Upper lobe of left lung (tissue), 6 donors: ENCODE measurements around the gene NOB1. TPM values are rescaled to one million over a fixed set of nuclear protein-coding genes. Genes with fewer than 3 reads are reported as not detected.

Experiments used
- ATAC-seq, 2 donors: fragments of 200-7000 bp; cut with Tn5 transposase; one replicate each; pipeline ENCODE4 v1.9.1; 2022; ENCODE audit warnings: mild to moderate bottlenecking in 2 of 2, moderate library complexity in 2 of 2; ENCODE audit not compliant: low FRiP score in 2 of 2
- DNase-seq, 2 donors: peaks; one replicate each; pipeline ENCODE4 v3.0.0-alpha.2; 2019 to 2020
- H3K27ac ChIP-seq, 4 donors: fragments of 200-600 bp; sonication (generic); one replicate each; pipeline ENCODE4 v1.5.1; 2016 to 2019
- H3K27me3 ChIP-seq, 4 donors: fragments of 200-600 bp; sonication (generic); one replicate each; pipeline ENCODE4 v1.5.1; 2017 to 2019
- H3K36me3 ChIP-seq, 4 donors: fragments of 200-600 bp; sonication (generic); one replicate each; pipeline ENCODE4 v1.5.1; 2016 to 2019
- H3K4me1 ChIP-seq, 4 donors: fragments of 200-600 bp; sonication (generic); one replicate each; pipeline ENCODE4 v1.5.1; 2018 to 2019
- H3K4me3 ChIP-seq, 4 donors: fragments of 200-600 bp; sonication (generic); one replicate each; pipeline ENCODE4 v1.5.1; 2017 to 2019; ENCODE audit warnings: mild to moderate bottlenecking in 2 of 4, moderate library complexity in 1 of 4
- H3K9me3 ChIP-seq, 4 donors: fragments of 200-600 bp; sonication (generic); one replicate each; pipeline ENCODE4 v1.5.1; 2018 to 2019
- CTCF ChIP-seq, 6 experiments: fragments of 450-650 bp in 4 of 6; fragments of 200-600 bp in 2 of 6; sonication (generic) in 2 of 6; IDR thresholded peaks; one replicate each; pipeline ENCODE4 v1.5.1; 2016 to 2019; ENCODE audit warnings: antibody characterized with exemption in 6 of 6
- EP300 ChIP-seq, 4 donors: sonication (generic); formaldehyde crosslinking; IDR thresholded peaks; one replicate each; pipeline ENCODE4 v1.5.1; 2017; ENCODE audit warnings: antibody characterized with exemption in 4 of 4, control low read depth in 2 of 4
- POLR2A ChIP-seq, 4 donors: fragments of 450-650 bp; IDR thresholded peaks; one replicate each; pipeline ENCODE4 v1.5.1; 2016 to 2017; ENCODE audit warnings: antibody characterized with exemption in 4 of 4, mild to moderate bottlenecking in 2 of 4
- POLR2AphosphoS5 ChIP-seq, 2 donors: sonication (generic); formaldehyde crosslinking; IDR thresholded peaks; one replicate each; pipeline ENCODE4 v1.5.1; 2017; ENCODE audit warnings: antibody characterized with exemption in 2 of 2
- WGBS, 2 donors: methylation state at CpG; one replicate each; pipeline ENCODE4 v1.1.5; 2017 to 2018; 5-methylcytosine and 5-hydroxymethylcytosine counted together
- total RNA-seq, 6 donors: library from RNA; depleted of rRNA in 4 of 6; stranded (reverse); fragments of >200 nt in 4 of 6; gene quantifications; one replicate each; pipeline versions ENCODE4 v1.1.0 to v1.2.1, GENCODE V29; 2016 to 2021
- donor health status: DM: no; HTN: no; CAD: no; lungs with moderate emphysema.
- donor health status: DM: no; HTN: yes; CAD: no; lungs with severe emphysema.

Gene NOB1
- total RNA-seq, 6 donors from 2014 or later = 24.1 to 38.2 (median 34.3) TPM

GRCh38 chr16:69784586-69784985 is 29.9 kb upstream of the NOB1 start:
- H3K4me1 ChIP-seq = peaks cover 0 to 6% (median 0%) of the 10 kb centered on the region in 4 donors
- DNase-seq = no peak

GRCh38 chr16:69781118-69781517 is 26.4 kb upstream of the NOB1 start:
- TF ChIP-seq POLR2A (IDR thresholded peaks at IDR 0.05) (no peak), CTCF (IDR thresholded peaks at IDR 0.05) (no peak), POLR2AphosphoS5 (IDR thresholded peaks at IDR 0.05) (no peak), EP300 (IDR thresholded peaks at IDR 0.05) (no peak)
- peaks cover 0 to 16% (median 10%) of the 10 kb centered on the region in 4 donors for H3K36me3 ChIP-seq
- peaks cover 0 to 2% (median under 1%) of the 10 kb centered on the region in 4 donors for H3K9me3 ChIP-seq
- no peaks in the 10 kb centered on the region for H3K27me3 ChIP-seq
- no peak for DNase-seq
- no peak overlapping the region for H3K4me3 ChIP-seq
- no peak overlapping the region for H3K27ac ChIP-seq
- no peak for ATAC-seq
- peaks cover 0 to 6% (median 0%) of the 10 kb centered on the region in 4 donors for H3K4me1 ChIP-seq
- 70 to 71% methylated on average over 3 of the region's 3 CpGs for WGBS, 2 donors

More at GRCh38 chr16:69784586-69784985, 29.9 kb upstream of the NOB1 start:
- Histone ChIP-seq H3K4me3 (no peak overlapping the region), H3K36me3 (peaks cover 16 to 43% (median 37%) of the 10 kb centered on the region in 4 donors), H3K27ac (no peak overlapping the region), H3K9me3 (no peaks in the 10 kb centered on the region), H3K27me3 (no peaks in the 10 kb centered on the region)
- WGBS, 2 donors = 76 to 81% methylated on average over 6 of the region's 6 CpGs
- TF ChIP-seq POLR2A (IDR thresholded peaks at IDR 0.05) = no peak
- no peak for TF ChIP-seq CTCF (IDR thresholded peaks at IDR 0.05)
- no peak for TF ChIP-seq POLR2AphosphoS5 (IDR thresholded peaks at IDR 0.05)
- TF ChIP-seq EP300 (IDR thresholded peaks at IDR 0.05) = no peak
- no peak for ATAC-seq

- Histone ChIP-seq H3K36me3 (peaks cover 0 to 16% (median 10%) of the 10 kb centered on the region in 4 donors), H3K4me3 (no peak overlapping the region), H3K27me3 (no peaks in the 10 kb centered on the region), H3K4me1 (peaks cover 0 to 9% (median 4%) of the 10 kb centered on the region in 4 donors), H3K9me3 (peaks cover 0 to 13% (median 4%) of the 10 kb centered on the region in 4 donors), H3K27ac (no peak overlapping the region)
- WGBS, 2 donors = 88 to 93% methylated on average over 2 of the region's 2 CpGs
- no peak for TF ChIP-seq EP300 (IDR thresholded peaks at IDR 0.05)
- TF ChIP-seq POLR2AphosphoS5 (IDR thresholded peaks at IDR 0.05) = no peak
- TF ChIP-seq CTCF (IDR thresholded peaks at IDR 0.05) = no peak
- TF ChIP-seq POLR2A (IDR thresholded peaks at IDR 0.05) = no peak
- no peak for DNase-seq
- ATAC-seq = no peak
These were observed 25.0 kb upstream of the NOB1 start for GRCh38 chr16:69779724-69780123.

GRCh38 chr16:69775563-69775962 is 20.8 kb upstream of the NOB1 start:
- Histone ChIP-seq H3K27ac (no peak overlapping the region), H3K27me3 (no peaks in the 10 kb centered on the region), H3K36me3 (no peaks in the 10 kb centered on the region), H3K4me3 (no peak overlapping the region), H3K4me1 (peaks cover 9 to 37% (median 23%) of the 10 kb centered on the region in 4 donors), H3K9me3 (peaks cover 0 to 13% (median 4%) of the 10 kb centered on the region in 4 donors)
- DNase-seq = no peak
- TF ChIP-seq CTCF (IDR thresholded peaks at IDR 0.05) (no peak), POLR2A (IDR thresholded peaks at IDR 0.05) (no peak), EP300 (IDR thresholded peaks at IDR 0.05) (no peak), POLR2AphosphoS5 (IDR thresholded peaks at IDR 0.05) (no peak)
- no peak for ATAC-seq

- Histone ChIP-seq H3K36me3 (no peaks in the 10 kb centered on the region), H3K4me3 (no peak overlapping the region), H3K9me3 (peaks cover 0 to 13% (median 4%) of the 10 kb centered on the region in 4 donors), H3K27me3 (no peaks in the 10 kb centered on the region), H3K4me1 (peaks cover 14 to 54% (median 31%) of the 10 kb centered on the region in 4 donors), H3K27ac (no peak overlapping the region)
- TF ChIP-seq POLR2A (IDR thresholded peaks at IDR 0.05) (no peak), POLR2AphosphoS5 (IDR thresholded peaks at IDR 0.05) (no peak)
- no peak for DNase-seq
- WGBS, 2 donors = 66 to 73% methylated on average over 6 of the region's 6 CpGs
- ATAC-seq = no peak
These were observed 18.7 kb upstream of the NOB1 start for GRCh38 chr16:69773260-69773947.
